Activated T-helper 17 cell treated with anti-CD3 and anti-CD28 coated beads, Interleukin-2, amount 50 U/mL, for 72 hours (primary cell): ENCODE measurements around the gene ZDHHC13. TPM values are rescaled to one million over a fixed set of nuclear protein-coding genes. Genes with fewer than 3 reads are reported as not detected.

Experiments used
- ATAC-seq: fragments of 150-1000 bp; cut with Tn5 transposase; replicated peaks from 2 replicates; pipeline ENCODE4 v1.10.0; 2021; ENCODE audit warnings: mild to moderate bottlenecking, moderate library complexity
- H3K27ac Mint-ChIP-seq: one replicate; pipeline ENCODE4 v1.8.0; 2022; ENCODE audit warnings: mixed read lengths
- H3K27me3 Mint-ChIP-seq: one replicate; pipeline ENCODE4 v1.8.0; 2022; ENCODE audit warnings: mixed read lengths
- H3K36me3 Mint-ChIP-seq: one replicate; pipeline ENCODE4 v1.8.0; 2022; ENCODE audit warnings: low read depth, mild to moderate bottlenecking, mixed read lengths
- H3K4me1 Mint-ChIP-seq: one replicate; pipeline ENCODE4 v1.8.0; 2022; ENCODE audit warnings: mixed read lengths
- H3K4me3 Mint-ChIP-seq: one replicate; pipeline ENCODE4 v1.8.0; 2022; ENCODE audit warnings: mild to moderate bottlenecking, mixed read lengths
- H3K9me3 Mint-ChIP-seq: one replicate; pipeline ENCODE4 v1.8.0; 2022; ENCODE audit warnings: mixed read lengths
- total RNA-seq, 2 donors: library from RNA; stranded (reverse); gene quantifications; one replicate each; pipeline ENCODE4 v1.2.3, GENCODE V29; 2022

Gene ZDHHC13
- total RNA-seq, 2 donors from 2014 or later, result 22.1 to 27.6 TPM

- Mint-ChIP-seq H3K36me3 (no peaks in the 10 kb centered on the region), H3K4me3 (no peak overlapping the region), H3K27me3 (peaks cover 3% of the 10 kb centered on the region), H3K9me3 (peaks cover 4% of the 10 kb centered on the region), H3K4me1 (no peaks in the 10 kb centered on the region), H3K27ac (no peak overlapping the region)
- ATAC-seq, result no peak
These were observed 102.0 kb downstream of the ZDHHC13 start for GRCh38 chr11:19218786-19219460.

GRCh38 chr11:19220903-19221724 is 104.1 kb downstream of the ZDHHC13 start:
- H3K4me1 Mint-ChIP-seq, result no peaks in the 10 kb centered on the region
- H3K27me3 Mint-ChIP-seq, result peaks cover 3% of the 10 kb centered on the region
- no peaks in the 10 kb centered on the region for H3K36me3 Mint-ChIP-seq
- peaks cover 4% of the 10 kb centered on the region for H3K9me3 Mint-ChIP-seq
- H3K4me3 Mint-ChIP-seq, result no peak overlapping the region
- no peak for ATAC-seq
- H3K27ac Mint-ChIP-seq, result no peak overlapping the region

- H3K4me1 Mint-ChIP-seq, result no peaks in the 10 kb centered on the region
- no peaks in the 10 kb centered on the region for H3K27me3 Mint-ChIP-seq
- no peak overlapping the region for H3K27ac Mint-ChIP-seq
- peaks cover 4% of the 10 kb centered on the region for H3K9me3 Mint-ChIP-seq
- no peak overlapping the region for H3K4me3 Mint-ChIP-seq
- no peak for ATAC-seq
- H3K36me3 Mint-ChIP-seq, result no peaks in the 10 kb centered on the region
These were observed 108.2 kb downstream of the ZDHHC13 start for GRCh38 chr11:19225123-19225522.

GRCh38 chr11:19225581-19225980 is 108.6 kb downstream of the ZDHHC13 start:
- no peaks in the 10 kb centered on the region for H3K4me1 Mint-ChIP-seq
- no peak for ATAC-seq
- H3K27me3 Mint-ChIP-seq, result no peaks in the 10 kb centered on the region
- H3K4me3 Mint-ChIP-seq, result no peak overlapping the region
- H3K36me3 Mint-ChIP-seq, result no peaks in the 10 kb centered on the region
- H3K27ac Mint-ChIP-seq, result no peak overlapping the region
- peaks cover 4% of the 10 kb centered on the region for H3K9me3 Mint-ChIP-seq

Other genes starting within 250 kb of the ZDHHC13 start
- gene MRGPRX1, start 177.8 kb upstream of the ZDHHC13 start, total RNA-seq, result not detected
- gene MRGPRX2, start 56.5 kb upstream of the ZDHHC13 start, total RNA-seq, result under 1 TPM in 1 of 2 donors, not detected in 1; 0.90 TPM
- gene CSRP3, start 84.8 kb downstream of the ZDHHC13 start, total RNA-seq, result not detected
- 10 to 100 TPM; 15.7 to 26.1 TPM for gene E2F8, start 123.8 kb downstream of the ZDHHC13 start, total RNA-seq